Tibial artery (tissue), 4 donors: Measurements from ENCODE around the gene LRRN4CL.
"Not testable (repeated sequence)": the region's sequence is repeated elsewhere in the genome, so short reads cannot be mapped to it uniquely, and the experiment has no call there.

ENCODE experiments used
- DNase-seq, 2 donors: peaks; one replicate each; pipeline ENCODE4 v3.0.0-alpha.2; 2019
- H3K27ac ChIP-seq, 2 donors: fragments of 200-600 bp; sonication (generic) in 1 of 2; 1 replicate in 1 of 2; 2 replicates in 1 of 2; pipeline ENCODE4 v1.5.1; 2018 to 2019; ENCODE audit warnings: mild to moderate bottlenecking in 1 of 2
- H3K27me3 ChIP-seq, 2 donors: fragments of 200-600 bp; sonication (generic) in 1 of 2; one replicate each; pipeline versions ENCODE4 v1.5.1 to v1.6.0; 2016 to 2019
- H3K36me3 ChIP-seq, 3 donors: fragments of 200-600 bp; sonication (generic) in 2 of 3; one replicate each; pipeline ENCODE4 v1.5.1; 2016 to 2019; ENCODE audit warnings: mild to moderate bottlenecking in 2 of 3
- H3K4me1 ChIP-seq, 4 donors: fragments of 200-600 bp; sonication (generic) in 2 of 4; 1 replicate in 3 of 4; 2 replicates in 1 of 4; pipeline ENCODE4 v1.5.1; 2016 to 2019
- H3K4me3 ChIP-seq, 2 donors: fragments of 200-600 bp; sonication (generic) in 1 of 2; 1 replicate in 1 of 2; 2 replicates in 1 of 2; pipeline ENCODE4 v1.5.1; 2018 to 2019; ENCODE audit warnings: mild to moderate bottlenecking in 2 of 2
- H3K9me3 ChIP-seq, 3 donors: fragments of 200-600 bp; sonication (generic) in 1 of 3; one replicate each; pipeline ENCODE4 v1.5.1; 2016 to 2019
- CTCF ChIP-seq, 2 experiments: fragments of 200-600 bp in 1 of 2; fragments of 450-650 bp in 1 of 2; IDR thresholded peaks; one replicate each; pipeline ENCODE4 v1.5.1; 2017 to 2019; ENCODE audit warnings: antibody characterized with exemption in 2 of 2, mild to moderate bottlenecking in 1 of 2, moderate library complexity in 1 of 2
- intact Hi-C: fragments of 100-400 bp; cut with DNase I; formaldehyde crosslinking; loops from one replicate; pipeline ENCODE4 v1.15.0; 2023; ENCODE audit warnings: low total_unique reads

LRRN4CL gene

GRCh38 chr11:62678433-62678769 lies 10.9 kb downstream of the LRRN4CL start:
- Histone ChIP-seq H3K27me3 (no peaks in the 10 kb centered on the region), H3K4me1 (peaks cover 0 to 34% (median 20%) of the 10 kb centered on the region in 4 donors), H3K4me3 (peak overlapping the region; percentile 91 to 97), H3K36me3 (peaks cover 19 to 41% (median 21%) of the 10 kb centered on the region in 3 donors), H3K27ac (peak overlapping the region; percentile 86 to 93), H3K9me3 (no peaks in the 10 kb centered on the region)
- peak in 1 of 2 donors; percentile 67 for DNase-seq
- intact Hi-C loops, result no loop called here
- no peak for TF ChIP-seq CTCF (IDR thresholded peaks at IDR 0.05)

- Histone ChIP-seq H3K9me3 (no peaks in the 10 kb centered on the region), H3K4me3 (peak overlapping the region; percentile 91 to 97), H3K36me3 (peaks cover 19 to 41% (median 21%) of the 10 kb centered on the region in 3 donors), H3K4me1 (peaks cover 0 to 41% (median 26%) of the 10 kb centered on the region in 4 donors), H3K27me3 (no peaks in the 10 kb centered on the region), H3K27ac (peak overlapping the region; percentile 86 to 93)
- TF ChIP-seq CTCF (IDR thresholded peaks at IDR 0.05), result no peak
- intact Hi-C loops, result no loop called here
- DNase-seq, result no peak
Observed at GRCh38 chr11:62677714-62678113, 11.6 kb downstream of the LRRN4CL start.

- intact Hi-C loops, result no loop called here
- H3K27me3 ChIP-seq, result no peaks in the 10 kb centered on the region
- H3K27ac ChIP-seq, result no peak overlapping the region
- H3K4me1 ChIP-seq, result peaks cover 0 to 45% (median 30%) of the 10 kb centered on the region in 4 donors
- H3K36me3 ChIP-seq, result peaks cover 19 to 41% (median 21%) of the 10 kb centered on the region in 3 donors
- no peak for DNase-seq
- no peak overlapping the region for H3K4me3 ChIP-seq
- no peak for TF ChIP-seq CTCF (IDR thresholded peaks at IDR 0.05)
- H3K9me3 ChIP-seq, result no peaks in the 10 kb centered on the region
Observed at GRCh38 chr11:62677156-62677555, 12.2 kb downstream of the LRRN4CL start.

- peaks cover 0 to 45% (median 32%) of the 10 kb centered on the region in 4 donors for H3K4me1 ChIP-seq
- no peak for DNase-seq
- TF ChIP-seq CTCF (IDR thresholded peaks at IDR 0.05), result no peak
Observed at GRCh38 chr11:62676698-62677097, 12.6 kb downstream of the LRRN4CL start.

GRCh38 chr11:62675415-62675814 lies 13.9 kb downstream of the LRRN4CL start:
- H3K4me1 ChIP-seq, result peaks cover 0 to 51% (median 37%) of the 10 kb centered on the region in 4 donors
- H3K27me3 ChIP-seq, intact Hi-C loops, DNase-seq, H3K27ac ChIP-seq, H3K4me3 ChIP-seq, H3K9me3 ChIP-seq: not testable (repeated sequence)
- peaks cover 19 to 41% (median 21%) of the 10 kb centered on the region in 3 donors for H3K36me3 ChIP-seq

More at GRCh38 chr11:62676698-62677097, 12.6 kb downstream of the LRRN4CL start:
- no peak overlapping the region for H3K4me3 ChIP-seq
- intact Hi-C loops, result no loop called here
- no peak overlapping the region for H3K27ac ChIP-seq
- peaks cover 19 to 41% (median 21%) of the 10 kb centered on the region in 3 donors for H3K36me3 ChIP-seq
- no peaks in the 10 kb centered on the region for H3K9me3 ChIP-seq
- H3K27me3 ChIP-seq, result no peaks in the 10 kb centered on the region

- no peak for TF ChIP-seq CTCF (IDR thresholded peaks at IDR 0.05)
- Histone ChIP-seq H3K27me3 (no peaks in the 10 kb centered on the region), H3K9me3 (no peaks in the 10 kb centered on the region), H3K4me3 (peak overlapping the region in 1 of 2 donors; percentile 92), H3K4me1 (peaks cover 0 to 45% (median 34%) of the 10 kb centered on the region in 4 donors), H3K36me3 (peaks cover 19 to 41% (median 21%) of the 10 kb centered on the region in 3 donors), H3K27ac (peak overlapping the region in 1 of 2 donors; percentile 94)
- DNase-seq, result no peak
- intact Hi-C loops, result no loop called here
Observed at GRCh38 chr11:62673196-62673525, 16.2 kb downstream of the LRRN4CL start.
